ACHN (cell line): ENCODE measurements around the gene IL25.
"Not testable (repeated sequence)": the region's sequence is repeated elsewhere in the genome, so short reads cannot be mapped to it uniquely, and the experiment has no call there.

ENCODE experiments used
- DNase-seq: peaks from one replicate; pipeline ENCODE4 v3.0.0-alpha.2; 2015
- in situ Hi-C: cut with HindIII; loops from 2 replicates; pipeline ENCODE4 v1.10.0; 2017; ENCODE audit warnings: low sequenced_read_pairs, low pct_ligation_motif_present, low pct_unique_long_range_greater_than_20kb

The IL25 gene

GRCh38 chr14:23372509-23372908 is at the start of gene IL25:
Gene IL25, plus strand, starts transcription at chr14:23372809.
- no peak for DNase-seq
- in situ Hi-C loops, result no loop called here

GRCh38 chr14:23323838-23324454 is 48.7 kb upstream of the IL25 start:
- in situ Hi-C loops, result no loop called here
- DNase-seq, result no peak

DNA sequence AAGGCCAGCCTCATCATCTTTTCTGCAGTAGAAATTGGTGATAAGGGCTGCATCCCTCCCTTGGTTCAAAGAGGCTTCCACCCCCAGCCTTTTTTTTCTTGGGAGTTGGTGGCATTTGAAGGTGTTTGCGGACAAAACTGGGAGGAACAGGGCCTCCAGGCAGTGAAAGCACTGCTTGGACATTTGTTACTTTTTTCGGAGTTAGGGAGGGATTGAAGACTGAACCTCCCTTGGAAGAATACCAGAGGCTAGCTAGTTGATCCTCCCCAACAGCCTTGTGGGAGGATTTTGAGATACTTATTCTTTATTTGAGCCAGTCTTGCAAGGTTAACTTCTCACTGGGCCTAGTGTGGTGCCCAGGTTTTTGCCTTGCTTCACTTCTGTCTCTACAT is 48.2 kb upstream of the IL25 start:
- in situ Hi-C loops, result no loop called here
- DNase-seq, result no peak

DNA sequence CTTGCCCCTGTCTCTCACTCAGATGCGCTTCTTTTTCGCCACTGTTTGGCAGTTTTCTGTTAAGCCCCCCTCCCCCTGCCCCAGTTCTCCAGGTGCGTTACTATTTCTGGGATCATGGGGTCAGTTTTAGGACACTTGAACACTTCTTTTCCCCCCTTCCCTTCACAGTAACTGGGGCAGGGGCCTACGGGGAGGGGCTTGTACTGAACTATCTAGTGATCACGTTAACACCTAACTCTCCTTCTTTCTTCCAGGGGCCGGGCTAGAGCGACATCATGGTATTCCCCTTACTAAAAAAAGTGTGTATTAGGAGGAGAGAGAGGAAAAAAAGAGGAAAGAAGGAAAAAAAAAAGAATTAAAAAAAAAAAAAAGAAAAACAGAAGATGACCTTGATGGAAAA is 47.6 kb upstream of the IL25 start:
- DNase-seq, result no peak
- in situ Hi-C loops, result no loop called here

DNA sequence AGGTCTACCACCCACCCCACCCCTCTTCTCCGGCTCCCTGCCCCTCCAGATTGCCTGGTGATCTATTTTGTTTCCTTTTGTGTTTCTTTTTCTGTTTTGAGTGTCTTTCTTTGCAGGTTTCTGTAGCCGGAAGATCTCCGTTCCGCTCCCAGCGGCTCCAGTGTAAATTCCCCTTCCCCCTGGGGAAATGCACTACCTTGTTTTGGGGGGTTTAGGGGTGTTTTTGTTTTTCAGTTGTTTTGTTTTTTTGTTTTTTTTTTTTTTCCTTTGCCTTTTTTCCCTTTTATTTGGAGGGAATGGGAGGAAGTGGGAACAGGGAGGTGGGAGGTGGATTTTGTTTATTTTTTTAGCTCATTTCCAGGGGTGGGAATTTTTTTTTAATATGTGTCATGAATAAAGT is 46.9 kb upstream of the IL25 start:
- DNase-seq, in situ Hi-C loops: not testable (repeated sequence)

DNA sequence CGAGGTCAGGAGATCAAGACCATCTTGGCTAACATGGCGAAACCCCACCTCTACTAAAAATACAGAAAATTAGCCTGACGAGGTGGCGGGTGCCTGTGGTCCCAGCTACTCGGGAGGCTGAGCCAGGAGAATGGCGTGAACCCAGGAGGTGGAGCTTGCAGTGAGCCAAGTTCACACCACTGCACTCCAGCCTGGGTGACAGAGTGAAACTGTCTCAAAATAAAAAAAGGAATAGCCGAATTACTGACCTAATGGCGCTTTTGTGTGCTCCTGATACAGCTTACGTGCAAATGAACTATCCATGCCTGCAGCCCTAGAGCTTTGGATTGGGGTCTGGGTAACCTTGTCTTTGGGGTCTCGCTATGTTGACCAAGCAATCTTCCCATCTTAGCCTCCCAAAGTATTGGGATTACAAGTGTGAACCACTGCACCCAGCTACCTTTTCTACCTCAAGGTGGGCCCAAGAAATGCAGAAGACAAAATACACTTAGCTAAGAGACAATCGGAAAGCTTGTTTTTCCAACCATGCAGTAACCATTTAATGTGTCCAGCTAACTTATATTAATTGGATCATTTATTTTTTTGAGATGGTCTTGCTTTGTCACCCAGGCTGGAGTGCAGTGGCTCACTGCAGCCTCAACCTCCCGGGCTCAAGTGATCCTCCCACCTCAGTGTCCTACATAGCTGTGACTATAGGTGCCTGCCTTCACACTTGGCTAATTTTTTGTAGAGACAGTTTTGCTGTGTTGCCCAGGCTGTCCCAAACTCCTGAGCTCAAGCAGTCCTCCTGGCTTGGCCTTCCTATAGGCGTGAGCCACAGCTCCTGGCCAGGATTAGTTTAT is 45.9 kb upstream of the IL25 start:
- in situ Hi-C loops, result no loop called here

DNA sequence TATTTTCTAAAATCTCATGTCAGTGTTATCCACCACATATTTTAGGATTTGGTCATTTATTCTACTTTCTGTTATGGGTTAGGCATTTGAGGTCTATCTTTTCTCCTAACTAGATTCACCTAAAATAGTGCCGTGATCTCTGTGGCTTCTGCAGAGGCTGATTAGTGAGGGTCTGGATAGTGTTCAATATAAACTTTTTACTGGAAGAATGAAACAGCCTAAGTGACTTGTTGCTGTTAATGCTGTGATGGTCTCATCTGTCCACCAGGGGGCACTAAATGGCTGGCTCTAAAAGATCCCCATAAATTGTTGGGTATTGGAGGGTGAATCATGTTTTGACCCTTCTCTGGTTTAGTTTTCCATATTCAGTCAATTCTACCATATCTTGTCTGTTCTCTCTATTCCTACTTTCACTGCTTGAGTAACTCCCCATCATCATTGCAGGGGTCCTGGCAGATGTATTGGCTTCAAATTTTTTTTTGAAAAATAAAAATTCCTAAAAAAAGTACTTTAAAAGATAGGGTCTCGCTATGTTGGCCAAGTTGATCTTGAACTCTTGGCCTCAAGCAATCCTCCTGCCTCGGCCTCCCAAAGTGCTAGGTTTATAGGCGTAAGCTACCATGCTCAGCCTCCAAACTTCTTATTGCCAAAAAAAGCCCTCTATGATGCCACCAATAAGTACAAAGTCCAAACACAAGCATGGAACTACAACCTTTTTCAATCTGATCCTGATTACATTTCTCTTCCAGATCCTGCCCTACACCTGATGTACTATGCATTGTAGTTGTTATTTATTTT is 44.5 kb upstream of the IL25 start:
- peak; percentile 66 for DNase-seq
- in situ Hi-C loops, result no loop called here

More for the DNA sequence above, 45.9 kb upstream of the IL25 start:
- DNase-seq, result no peak

DNA sequence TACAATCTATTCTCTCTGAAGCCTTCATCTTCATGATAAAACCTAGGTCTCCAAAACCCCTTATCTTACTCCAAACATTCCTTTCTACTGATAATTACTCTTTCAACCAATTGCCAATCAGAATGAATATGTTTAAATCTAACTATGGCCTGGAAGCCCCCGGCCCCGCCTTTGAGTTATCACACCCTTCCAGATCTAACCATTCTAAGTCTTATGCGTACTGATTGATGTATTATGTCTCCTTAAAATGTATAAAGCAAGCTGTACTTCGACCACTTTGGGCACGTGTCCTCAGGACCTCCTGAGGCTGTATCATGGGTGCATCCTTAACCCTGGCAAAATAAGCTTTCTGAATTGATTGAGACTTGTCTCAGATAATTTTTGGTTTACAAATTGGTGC is 37.0 kb upstream of the IL25 start:
- no peak for DNase-seq
- in situ Hi-C loops, result no loop called here

- in situ Hi-C loops, result no loop called here
- no peak for DNase-seq
These were observed 32.9 kb upstream of the IL25 start for GRCh38 chr14:23339506-23340268.

DNA sequence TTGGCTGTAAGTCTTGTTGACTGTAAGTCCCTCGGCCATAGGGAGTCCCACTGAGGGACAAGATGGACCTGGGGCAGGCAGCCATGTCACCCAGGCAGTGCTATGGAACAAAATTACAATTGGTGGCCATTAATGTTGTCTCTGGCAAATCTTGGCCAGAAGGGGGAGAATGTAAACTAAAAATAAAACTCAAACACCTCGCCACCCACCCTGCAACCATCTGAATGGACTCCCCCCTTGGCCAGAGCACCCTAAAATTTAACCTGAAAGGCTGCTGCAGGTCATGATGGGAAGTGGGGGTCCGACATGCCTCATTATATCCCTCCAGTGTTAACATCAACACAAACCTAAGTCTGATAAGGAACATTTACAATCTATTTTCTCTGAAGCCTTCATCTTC is 28.1 kb upstream of the IL25 start:
- DNase-seq, result no peak
- in situ Hi-C loops, result no loop called here

DNA sequence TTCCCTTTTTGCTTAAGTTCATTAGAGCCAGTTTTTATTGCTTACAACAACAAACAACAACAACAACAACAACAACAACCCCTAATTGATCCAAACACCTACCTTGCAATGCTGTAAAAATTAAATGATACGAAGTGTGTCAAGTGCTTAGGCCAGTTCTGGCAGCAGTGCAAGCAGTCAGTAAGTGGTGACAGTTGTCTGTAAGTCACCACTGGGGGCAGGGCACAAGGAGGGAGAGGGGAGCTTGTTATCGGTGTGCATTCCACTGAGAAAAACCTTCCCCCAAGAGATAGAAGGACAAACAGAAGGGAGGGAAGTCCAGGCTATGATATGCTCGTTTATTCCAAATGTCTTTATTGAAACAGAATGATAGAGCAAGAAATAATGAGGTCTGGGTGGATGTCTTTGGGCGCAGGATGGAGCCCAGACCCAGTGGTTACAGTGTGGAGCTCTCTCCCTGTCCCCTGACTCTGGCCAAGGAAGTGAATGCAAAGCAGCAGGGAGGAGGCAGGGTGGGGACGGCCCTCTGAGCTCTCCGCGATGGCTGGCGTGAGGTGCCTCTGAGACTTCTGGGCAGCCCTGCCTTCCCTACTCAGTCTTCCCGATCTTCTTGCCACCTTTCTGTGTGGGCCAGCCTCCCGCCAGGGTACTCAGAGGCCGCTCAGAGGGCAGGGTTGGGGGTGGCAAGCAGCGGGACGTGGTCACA is 26.5 kb upstream of the IL25 start:
- in situ Hi-C loops, result no loop called here
- no peak for DNase-seq

DNA sequence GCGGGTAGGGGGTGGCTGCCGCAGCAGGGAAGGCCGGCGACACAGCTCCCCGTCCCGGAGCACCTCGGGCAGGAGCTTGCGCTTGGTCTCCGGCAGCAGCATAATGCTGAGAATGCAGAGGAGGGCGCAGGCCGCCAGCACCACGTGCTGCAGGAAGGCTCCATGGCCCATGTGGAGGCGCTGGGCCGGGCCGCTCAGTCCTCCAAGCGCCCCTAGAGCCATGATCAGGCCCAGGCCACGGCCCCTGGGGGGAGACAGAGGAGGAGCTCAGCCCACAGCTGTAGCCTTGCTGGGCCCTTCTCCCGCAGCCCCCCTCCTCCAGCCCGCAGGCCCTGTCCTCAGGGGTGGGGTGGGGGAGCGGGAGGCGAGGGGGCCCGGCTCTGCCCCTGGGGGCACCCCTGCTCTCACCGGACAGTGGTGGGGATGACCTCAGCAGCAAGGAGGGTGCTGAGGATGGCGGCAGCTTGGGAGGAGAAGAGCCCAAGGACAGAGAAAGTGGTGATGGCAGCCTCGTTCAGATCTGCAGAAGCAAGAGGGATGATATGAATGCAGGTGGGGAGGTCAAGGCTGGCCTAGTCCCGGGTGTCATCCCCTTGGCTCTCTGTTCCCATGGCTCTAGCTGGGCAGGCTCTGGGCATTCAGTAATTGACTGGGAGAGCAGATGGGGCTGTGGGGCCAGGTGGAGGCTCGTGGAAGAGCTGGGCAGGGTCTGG is 25.8 kb upstream of the IL25 start:
- DNase-seq, result no peak
- in situ Hi-C loops, result no loop called here

DNA sequence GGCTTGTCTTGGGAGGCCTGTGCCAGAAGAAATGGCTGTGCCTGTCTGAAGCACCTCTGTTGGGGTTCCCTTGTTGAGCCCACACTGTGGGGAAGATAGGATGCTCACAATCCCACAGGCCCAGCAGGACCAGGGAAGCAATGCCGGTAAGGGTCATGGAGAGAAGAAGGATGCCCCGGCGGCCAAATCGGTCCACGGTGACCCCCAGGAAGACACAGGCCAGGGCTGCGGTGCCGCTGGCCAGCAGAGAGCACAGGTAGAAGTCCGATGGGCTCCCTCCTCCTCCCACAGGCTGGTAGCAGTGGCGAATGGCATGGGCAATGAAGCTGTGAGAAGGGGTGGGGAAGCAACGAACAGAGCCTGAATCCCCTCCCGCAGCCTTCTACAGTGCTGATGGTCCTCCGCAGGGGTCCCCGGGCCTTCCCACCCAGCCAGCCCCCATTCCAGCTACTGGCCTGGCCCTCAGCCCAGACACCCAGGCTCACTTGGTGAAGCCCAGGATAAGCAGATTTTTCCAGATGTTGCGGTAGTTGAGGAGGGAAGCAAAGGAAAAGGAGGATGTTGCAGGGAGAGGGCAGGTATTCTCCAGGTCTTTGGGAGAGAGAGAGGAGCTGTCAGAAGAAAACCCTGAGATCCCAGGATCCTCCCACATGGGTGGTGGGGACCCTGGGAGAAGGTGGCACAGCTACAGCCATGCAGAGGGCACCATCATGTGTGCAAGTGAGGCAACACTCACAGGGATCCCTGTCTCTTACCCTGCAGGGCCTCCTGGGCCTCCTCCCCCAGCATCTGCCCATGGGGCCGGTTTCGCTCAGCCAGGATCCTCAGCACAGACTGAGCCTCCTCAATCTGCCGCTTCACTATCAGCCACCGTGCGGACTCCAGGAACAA is 25.0 kb upstream of the IL25 start:
- DNase-seq, result no peak
- in situ Hi-C loops, result no loop called here

DNA sequence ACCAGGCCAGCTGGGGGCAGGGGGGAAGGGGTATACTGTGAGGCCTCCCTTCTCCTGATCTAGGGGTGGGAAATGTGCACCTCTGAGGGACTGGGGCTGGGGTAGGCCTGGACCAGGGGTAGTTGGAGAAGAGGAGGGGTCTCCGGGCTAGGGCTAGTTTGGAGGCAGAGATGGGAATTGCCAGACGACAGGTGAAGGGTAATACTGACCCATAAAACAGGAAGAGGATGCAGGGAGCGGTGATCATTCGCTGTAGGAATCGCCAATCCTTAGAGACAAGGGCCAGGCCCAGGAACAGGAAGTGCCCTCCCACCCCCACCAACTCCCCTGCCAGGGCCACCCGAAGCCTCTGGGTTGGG is 24.3 kb upstream of the IL25 start:
- in situ Hi-C loops, result no loop called here
- DNase-seq, result no peak

- DNase-seq, result no peak
- in situ Hi-C loops, result no loop called here
These were observed 23.3 kb upstream of the IL25 start for GRCh38 chr14:23349156-23349845.
